Kidney (tissue), 14 donors: ENCODE results near the gene SPRED3. TPM values are rescaled to one million over a fixed set of nuclear protein-coding genes. Genes with fewer than 3 reads are reported as not detected.

ENCODE experiments used
- DNase-seq, 5 donors: peaks; one replicate each; pipeline ENCODE4 v3.0.0-alpha.2; 2013 to 2020
- FAIRE-seq: peaks from 2 replicates; lab custom pipeline; 2012; peaks lifted over from hg19 to GRCh38; lab: Jason Lieb, UNC
- H3K27ac ChIP-seq, 2 donors: one replicate each; pipeline ENCODE4 v1.7.0; 2013; ENCODE audit warnings: low read depth in 2 of 2, low read length in 2 of 2, inconsistent platforms in 1 of 2
- H3K27me3 ChIP-seq: one replicate; pipeline ENCODE4 v1.7.1; 2013; ENCODE audit warnings: low read length, inconsistent platforms; ENCODE audit not compliant: control insufficient read depth, insufficient read depth
- H3K36me3 ChIP-seq, 3 donors: one replicate each; pipeline versions ENCODE4 v1.7.0 to v1.7.1; 2013; ENCODE audit warnings: low read length in 3 of 3, control low read depth in 1 of 3, inconsistent platforms in 1 of 3; ENCODE audit not compliant: insufficient read depth in 3 of 3, control insufficient read depth in 2 of 3
- H3K4me1 ChIP-seq, 3 donors: one replicate each; pipeline versions ENCODE4 v1.7.0 to v1.7.1; 2013; ENCODE audit warnings: low read length in 3 of 3, inconsistent platforms in 1 of 3, low read depth in 1 of 3; ENCODE audit not compliant: control insufficient read depth in 2 of 3, insufficient read depth in 2 of 3
- H3K4me3 ChIP-seq, 3 donors: one replicate each; pipeline versions ENCODE4 v1.7.0 to v1.8.1; 2013; ENCODE audit warnings: low read length in 3 of 3, control low read depth in 1 of 3, inconsistent platforms in 1 of 3
- H3K9ac ChIP-seq, 3 donors: one replicate each; pipeline versions ENCODE4 v1.7.0 to v1.7.1; 2013; ENCODE audit warnings: low read length in 3 of 3, control low read depth in 1 of 3, inconsistent platforms in 1 of 3
- H3K9me3 ChIP-seq, 3 donors: one replicate each; pipeline versions ENCODE4 v1.7.0 to v1.7.1; 2013; ENCODE audit warnings: low read length in 3 of 3, control low read depth in 1 of 3, inconsistent platforms in 1 of 3; ENCODE audit not compliant: control insufficient read depth in 2 of 3, insufficient read depth in 1 of 3
- CTCF ChIP-seq: IDR thresholded peaks from 3 replicates; pipeline ENCODE4 v1.5.1; 2012; ENCODE audit warnings: mild to moderate bottlenecking, moderate library complexity, borderline replicate concordance; ENCODE audit not compliant: insufficient read depth; ENCODE audit errors: extremely low read depth
- intact Hi-C: fragments of 100-400 bp; cut with DNase I; formaldehyde crosslinking; loops from one replicate; pipeline ENCODE4 v1.11.1; 2022
- polyA plus RNA-seq: library from polyadenylated mRNA; stranded (reverse); fragments of 350-450 nt; fragmentation: Illumina TruSeq; extraction: RNeasy Lipid Tissue Mini Kit (QIAGEN cat#74804); gene quantifications from one replicate; pipeline ENCODE4 v1.2.3, GENCODE V29; 2014; ENCODE audit warnings: low read depth, low replicate concordance; ENCODE audit not compliant: insufficient read depth
- total RNA-seq: library from RNA; stranded (reverse); fragmentation: NEBNext Ultra II Directional; extraction: Animal tissue kit (Norgen Biotek cat#: 25700); gene quantifications from one replicate; pipeline ENCODE4 v1.2.1, GENCODE V29; 2021
- donor health status: control.
- donor health status: control.
- donor health status: control.
- donor health status: control.
- donor health status: control.
- donor health status: DM: yes; HTN: yes; CAD: no.
- donor health status: Normal renal cell carcinoma (clear cell type).

The SPRED3 gene
- total and polyA plus RNA-seq, 2 donors from 2014 or later = 0.17 to 8.7 TPM

DNA sequence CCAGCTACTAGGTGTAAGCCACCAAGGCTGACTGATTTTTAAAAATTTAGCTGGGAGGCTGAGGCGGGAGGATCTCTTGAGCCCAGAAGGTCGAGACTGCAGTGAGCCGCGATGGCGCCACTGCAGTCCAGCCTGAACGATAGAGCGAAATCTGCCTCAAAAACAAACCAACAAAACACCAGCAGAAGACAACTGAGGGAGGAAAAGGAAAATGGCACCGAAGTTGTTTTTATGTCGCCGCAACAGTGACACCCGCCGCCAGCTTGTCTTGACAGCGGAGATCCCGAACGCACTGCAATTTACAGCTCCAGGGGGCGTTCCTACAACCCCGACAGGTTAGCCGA, 14.1 kb downstream of the SPRED3 start:
- no peak for TF ChIP-seq CTCF
- H3K27me3 ChIP-seq = no peaks in the 10 kb centered on the region
- H3K36me3 ChIP-seq = peaks cover 0 to 7% (median 4%) of the 10 kb centered on the region in 3 donors
- H3K27ac ChIP-seq = no peak overlapping the region
- peak overlapping the region in 1 of 3 donors; percentile 36 for H3K9ac ChIP-seq
- intact Hi-C loops = no loop called here
- H3K4me1 ChIP-seq = no peaks in the 10 kb centered on the region
- H3K4me3 ChIP-seq = peak overlapping the region; percentile 54 to 76 (median 74)
- H3K9me3 ChIP-seq = no peaks in the 10 kb centered on the region
- DNase-seq (no peak), FAIRE-seq (no peak)

DNA sequence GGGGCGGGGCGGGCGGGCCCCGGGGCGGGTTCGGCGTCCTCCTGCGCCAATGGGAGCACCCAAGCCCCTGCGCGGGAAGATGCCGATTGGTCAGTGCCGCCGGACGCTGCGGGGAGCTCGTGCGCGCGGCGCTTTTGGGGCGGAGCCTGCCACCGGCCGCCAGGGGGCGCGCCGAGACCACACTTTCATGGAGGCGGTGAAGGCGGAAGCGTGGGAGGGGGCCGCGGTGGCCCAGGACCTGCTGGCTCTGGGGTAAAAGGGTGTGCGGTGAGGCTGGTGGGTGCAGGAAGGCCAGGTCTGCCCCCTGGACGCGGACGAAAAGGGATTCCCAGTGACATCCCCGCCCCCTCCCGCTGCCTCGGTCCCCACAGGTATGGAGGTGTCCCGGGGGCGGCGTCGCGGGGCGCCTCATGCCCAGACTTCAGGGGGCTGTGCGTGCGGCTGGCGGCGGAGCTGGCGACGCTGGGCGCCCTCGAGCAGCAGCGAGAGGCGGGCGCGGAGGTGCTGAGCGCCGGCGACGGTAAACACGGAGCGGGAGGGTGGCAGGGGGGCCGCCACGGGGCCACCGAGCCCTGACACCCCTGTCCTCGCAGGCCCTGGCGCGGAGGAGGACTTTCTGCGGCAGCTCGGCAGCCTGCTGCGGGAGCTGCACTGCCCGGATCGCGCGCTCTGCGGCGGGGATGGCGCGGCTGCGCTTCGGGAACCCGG, 14.6 kb downstream of the SPRED3 start, which contains the start of gene FAM98C:
FAM98C (plus strand) TSS at position 127 of the 708 bp plus-strand sequence; CDS start at position 188, 61 bp downstream.
- H3K4me3 ChIP-seq = peak within 1 kb of the TSS; percentile 54 to 76 (median 74)
- peak within 1 kb of the TSS; percentile 60 to 82 for H3K27ac ChIP-seq
- no peaks in the 10 kb centered on the region for H3K4me1 ChIP-seq
- FAIRE-seq = no peak
- intact Hi-C loops = no loop called here
- peak; percentile 98 to 99 (median 99) for DNase-seq
- no peaks in the 10 kb centered on the region for H3K27me3 ChIP-seq
- H3K9ac ChIP-seq = peak within 1 kb of the TSS; percentile 36 to 73 (median 65)
- TF ChIP-seq CTCF = peak; percentile 95
- peaks cover 0 to 7% (median 4%) of the 10 kb centered on the region in 3 donors for H3K36me3 ChIP-seq
- H3K9me3 ChIP-seq = no peaks in the 10 kb centered on the region

DNA sequence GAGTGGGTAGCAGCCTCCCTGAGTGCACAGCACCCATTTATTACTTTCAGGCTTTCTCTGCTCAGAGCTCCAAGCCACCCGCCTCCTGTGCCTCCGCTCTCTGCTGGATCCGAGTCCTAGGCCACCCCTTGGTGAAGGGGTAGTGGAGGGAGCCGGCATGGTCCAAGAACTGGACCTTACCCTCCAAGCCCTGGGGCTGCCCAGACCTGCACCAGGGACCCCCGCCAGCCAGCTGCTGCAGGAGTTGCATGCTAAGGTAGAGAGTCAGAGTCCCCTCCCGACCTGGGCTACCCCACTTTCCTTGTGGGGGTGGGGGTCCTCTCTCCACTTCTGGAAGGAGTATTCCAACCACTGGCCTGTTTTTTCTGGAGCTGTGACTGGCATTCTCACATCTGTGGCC, 16.4 kb downstream of the SPRED3 start:
- Histone ChIP-seq H3K27ac (no peak overlapping the region), H3K36me3 (peaks cover 0 to 7% (median 4%) of the 10 kb centered on the region in 3 donors), H3K9me3 (no peaks in the 10 kb centered on the region), H3K4me1 (no peaks in the 10 kb centered on the region), H3K9ac (no peak overlapping the region), H3K27me3 (no peaks in the 10 kb centered on the region), H3K4me3 (no peak overlapping the region)
- TF ChIP-seq CTCF = no peak
- DNase-seq (peak in 1 of 5 donors; percentile 37), FAIRE-seq (no peak)
- intact Hi-C loops = no loop called here
